IMR-90 (cell line): ENCODE measurements around the gene TRIM24. TPM values are rescaled to one million over a fixed set of nuclear protein-coding genes. Genes with fewer than 3 reads are reported as not detected.

Experiments
- ATAC-seq: fragments of 200-7000 bp; cut with Tn5 transposase; 2 replicates; pipeline ENCODE4 v1.9.1; 2020; ENCODE audit warnings: low read depth, mild to moderate bottlenecking, moderate library complexity
- BruUV-seq: library from RNA; stranded (reverse); fragments of 400-500 nt; replicated peaks from 2 replicates; lab custom pipeline; 2021; lab: Mats Ljungman, UMichigan
- CTCF ChIA-PET: fragments of 300-600 bp; formaldehyde crosslinking; extraction: SDS; loops from one replicate; lab custom pipeline; 2021; ENCODE audit warnings: antibody characterized with exemption; lab: Yijun Ruan, JAX
- POLR2A ChIA-PET: fragments of 300-600 bp; sonication (Branson Sonifier 250); formaldehyde crosslinking; loops from one replicate; lab custom pipeline; 2022; ENCODE audit warnings: antibody characterized with exemption; ENCODE audit not compliant: unreplicated experiment; lab: Charles Lee
- DNase-seq: peaks from one replicate; pipeline ENCODE4 v3.0.0; 2013
- H2AFZ ChIP-seq: replicated peaks from 2 replicates; pipeline ENCODE3; 2013; ENCODE audit warnings: low read length, mild to moderate bottlenecking; ENCODE audit not compliant: poor library complexity
- H2AK5ac ChIP-seq: 2 replicates; pipeline ENCODE4 v1.6.1; 2013; ENCODE audit warnings: low read depth, low read length, inconsistent platforms
- H2AK9ac ChIP-seq: replicated peaks from 2 replicates; pipeline ENCODE3; 2013; ENCODE audit warnings: mild to moderate bottlenecking, low read depth, low read length, moderate library complexity; ENCODE audit not compliant: poor library complexity
- H2BK120ac ChIP-seq: 2 replicates; pipeline ENCODE4 v1.6.1; 2013; ENCODE audit warnings: low read depth, low read length, inconsistent platforms
- H2BK15ac ChIP-seq: 3 replicates; pipeline ENCODE4 v1.6.1; 2013; ENCODE audit warnings: low read depth, low read length, inconsistent platforms
- H2BK20ac ChIP-seq: 2 replicates; pipeline ENCODE4 v1.6.1; 2013; ENCODE audit warnings: low read depth, mild to moderate bottlenecking, inconsistent platforms, low read length, moderate library complexity
- H2BK5ac ChIP-seq: 2 replicates; pipeline ENCODE4 v1.6.1; 2013; ENCODE audit warnings: mild to moderate bottlenecking, low read depth, low read length, inconsistent platforms; ENCODE audit not compliant: poor library complexity, severe bottlenecking
- H3K14ac ChIP-seq: replicated peaks from 2 replicates; pipeline ENCODE4 v1.6.1; 2013; ENCODE audit warnings: low read depth, low read length, inconsistent platforms
- H3K18ac ChIP-seq: 2 replicates; pipeline ENCODE4 v1.6.1; 2013; ENCODE audit warnings: low read depth, low read length, control low read depth
- H3K23ac ChIP-seq: 2 replicates; pipeline ENCODE4 v1.6.1; 2013; ENCODE audit warnings: low read depth, low read length, inconsistent platforms
- H3K27ac ChIP-seq: 2 replicates; pipeline ENCODE4 v1.5.1; 2013; ENCODE audit warnings: mild to moderate bottlenecking, control low read depth, low read length; ENCODE audit not compliant: insufficient read depth
- H3K27me3 ChIP-seq: 2 replicates; pipeline ENCODE4 v1.6.1; 2013; ENCODE audit warnings: low read length; ENCODE audit not compliant: control insufficient read depth, insufficient read depth
- H3K36me3 ChIP-seq: 2 replicates; pipeline ENCODE4 v1.6.1; 2013; ENCODE audit warnings: low read length, mixed read lengths; ENCODE audit not compliant: control insufficient read depth, insufficient read depth
- H3K4ac ChIP-seq: 2 replicates; pipeline ENCODE4 v1.6.1; 2013; ENCODE audit warnings: low read depth, low read length, inconsistent platforms
- H3K4me1 ChIP-seq: 2 replicates; pipeline ENCODE4 v1.6.1; 2013; ENCODE audit warnings: low read length, mixed read lengths; ENCODE audit not compliant: control insufficient read depth, insufficient read depth
- H3K4me2 ChIP-seq: 2 replicates; pipeline ENCODE4 v1.6.1; 2013; ENCODE audit warnings: low read depth, mild to moderate bottlenecking, control low read depth, low read length, moderate library complexity
- H3K4me3 ChIP-seq: 2 replicates; pipeline ENCODE4 v1.5.1; 2013; ENCODE audit warnings: low read depth, mild to moderate bottlenecking, control low read depth, low read length, moderate library complexity; ENCODE audit not compliant: insufficient read depth
- H3K56ac ChIP-seq: 2 replicates; pipeline ENCODE4 v1.6.1; 2013; ENCODE audit warnings: low read length, inconsistent platforms; ENCODE audit not compliant: insufficient read depth; ENCODE audit errors: extremely low read depth
- H3K79me1 ChIP-seq, 2 experiments: 2 replicates each; pipeline ENCODE4 v1.6.1; 2013; ENCODE audit warnings: low read length in 2 of 2, inconsistent platforms in 1 of 2, low read depth in 1 of 2
- H3K9ac ChIP-seq: 2 replicates; pipeline ENCODE4 v1.6.1; 2013; ENCODE audit warnings: low read depth, low read length, control low read depth
- H3K9me1 ChIP-seq: 2 replicates; pipeline ENCODE4 v1.6.1; 2013; ENCODE audit warnings: low read length, inconsistent platforms; ENCODE audit not compliant: insufficient read depth
- H3K9me3 ChIP-seq: 2 replicates; pipeline ENCODE4 v1.6.1; 2013; ENCODE audit warnings: low read length; ENCODE audit not compliant: control insufficient read depth, insufficient read depth
- H4K20me1 ChIP-seq: 2 replicates; pipeline ENCODE4 v1.6.1; 2013; ENCODE audit warnings: low read length, inconsistent platforms; ENCODE audit not compliant: insufficient read depth
- H4K5ac ChIP-seq: 2 replicates; pipeline ENCODE4 v1.6.1; 2013; ENCODE audit warnings: mild to moderate bottlenecking, low read depth, low read length, control low read depth
- H4K8ac ChIP-seq, 2 experiments: 2 replicates each; pipeline ENCODE4 v1.6.1; 2013; ENCODE audit warnings: low read depth in 2 of 2, low read length in 2 of 2, control low read depth in 1 of 2, inconsistent platforms in 1 of 2
- H4K91ac ChIP-seq: 2 replicates; pipeline ENCODE4 v1.6.1; 2013; ENCODE audit warnings: low read depth, low read length, inconsistent platforms; ENCODE audit not compliant: insufficient read depth
- BHLHE40 ChIP-seq: fragments of 150-350 bp; IDR thresholded peaks from 2 replicates; pipeline ENCODE4 v1.6.1; 2016; ENCODE audit warnings: mild to moderate bottlenecking, low read depth, low read length
- CEBPB ChIP-seq: IDR thresholded peaks from 2 replicates; pipeline ENCODE4 v1.6.1; 2012; ENCODE audit warnings: low read depth, low read length, improper control_type of control experiment
- CHD1 ChIP-seq: IDR thresholded peaks from 2 replicates; pipeline ENCODE4 v1.6.1; 2012; ENCODE audit warnings: low read depth, low read length, improper control_type of control experiment
- CTCF ChIP-seq: conservative IDR thresholded peaks from 2 replicates; pipeline ENCODE4 v1.5.1; 2012; ENCODE audit warnings: mild to moderate bottlenecking, low read depth, low read length, improper control_type of control experiment
- ELK1 ChIP-seq: fragments of 150-350 bp; IDR thresholded peaks from 2 replicates; pipeline ENCODE4 v1.6.1; 2016; ENCODE audit warnings: low read depth, mild to moderate bottlenecking, low read length, moderate library complexity, borderline replicate concordance
- FOS ChIP-seq: fragments of 150-350 bp; IDR thresholded peaks from 2 replicates; pipeline ENCODE4 v1.6.1; 2016; ENCODE audit warnings: low read depth, low read length
- MAFK ChIP-seq: IDR thresholded peaks from 2 replicates; pipeline ENCODE4 v1.6.1; 2012; ENCODE audit warnings: low read depth, low read length, improper control_type of control experiment
- MAZ ChIP-seq: IDR thresholded peaks from 2 replicates; pipeline ENCODE4 v1.6.1; 2012; ENCODE audit warnings: low read depth, mild to moderate bottlenecking, low read length, improper control_type of control experiment, moderate library complexity, borderline replicate concordance
- MXI1 ChIP-seq: IDR thresholded peaks from 2 replicates; pipeline ENCODE4 v1.6.1; 2012; ENCODE audit warnings: low read depth, mild to moderate bottlenecking, low read length, moderate library complexity, borderline replicate concordance
- NFE2L2 ChIP-seq: fragments of 150-350 bp; IDR thresholded peaks from 2 replicates; pipeline ENCODE4 v1.6.1; 2016; ENCODE audit warnings: low read depth, mild to moderate bottlenecking, low read length
- POLR2A ChIP-seq: IDR thresholded peaks from 2 replicates; pipeline ENCODE4 v1.6.1; 2012; ENCODE audit warnings: mild to moderate bottlenecking, low read depth, low read length
- RAD21 ChIP-seq: IDR thresholded peaks from 2 replicates; pipeline ENCODE4 v1.6.1; 2012; ENCODE audit warnings: low read length, improper control_type of control experiment
- RCOR1 ChIP-seq: IDR thresholded peaks from 2 replicates; pipeline ENCODE4 v1.6.1; 2012; ENCODE audit warnings: mild to moderate bottlenecking, low read length, improper control_type of control experiment; ENCODE audit not compliant: insufficient replicate concordance
- RFX5 ChIP-seq: IDR thresholded peaks from 2 replicates; pipeline ENCODE4 v1.8.0; 2012; ENCODE audit warnings: low read depth, mild to moderate bottlenecking, low read length, moderate library complexity
- SMC3 ChIP-seq: fragments of 150-350 bp; IDR thresholded peaks from 2 replicates; pipeline ENCODE4 v1.6.1; 2016; ENCODE audit warnings: low read depth, mild to moderate bottlenecking, antibody characterized with exemption, low read length, moderate library complexity
- USF2 ChIP-seq: fragments of 150-350 bp; IDR thresholded peaks from 2 replicates; pipeline ENCODE4 v1.6.1; 2017; ENCODE audit warnings: mild to moderate bottlenecking, antibody characterized with exemption, low read length, low read depth
- WGBS, 2 experiments: methylation state at CpG; one replicate each; pipeline versions ENCODE4 v1.1.5 to v1.1.7; 2013; ENCODE audit warnings: missing lambda C conversion rate in 2 of 2; ENCODE audit not compliant: insufficient read length in 1 of 2; ENCODE audit errors: extremely low coverage in 2 of 2; 5-methylcytosine and 5-hydroxymethylcytosine counted together
- dilution Hi-C: fragments of 300-500 bp; cut with HindIII; formaldehyde crosslinking; loops from one replicate; pipeline ENCODE4 v1.14.3; 2018; ENCODE audit warnings: low sequenced_read_pairs; ENCODE audit not compliant: unreplicated experiment
- in situ Hi-C: fragments of 300-500 bp; cut with MboI; formaldehyde crosslinking; loops from 3 replicates; pipeline ENCODE4 v1.14.3; 2019; ENCODE audit warnings: low sequenced_read_pairs, inconsistent platforms, mixed read lengths
- intact Hi-C: fragments of 100-400 bp; cut with micrococcal nuclease; formaldehyde crosslinking; loops from 2 replicates; pipeline ENCODE4 v1.10.0; 2022
- polyA plus RNA-seq, 3 experiments: library from polyadenylated mRNA; depleted of rRNA; stranded (reverse); fragments of >200 nt; gene quantifications; 2 replicates each; pipeline ENCODE4 v1.2.3, GENCODE V29; 2012; ENCODE audit warnings: low replicate concordance in 1 of 3
- total RNA-seq: library from RNA; depleted of rRNA; stranded (reverse); fragments of >200 nt; gene quantifications from 2 replicates; pipeline ENCODE4 v1.2.3, GENCODE V29; 2012

Gene TRIM24
- total and polyA plus RNA-seq, 2 of the 4 experiments (the other 2 are of a cell fraction), result 4.1 to 5.7 TPM

GRCh38 chr7:138515001-138515528, 55.0 kb downstream of the TRIM24 start:
- WGBS, 2 experiments, result no CpG with 5 or more reads among the region's 7 CpGs
- H3K56ac ChIP-seq, result no peak overlapping the region
- H4K8ac ChIP-seq, result no peak overlapping the region
- H3K27ac ChIP-seq, result no peak overlapping the region
- DNase-seq (no peak), ATAC-seq (no peak)
- no peak overlapping the region for H3K18ac ChIP-seq
- H2BK20ac ChIP-seq, result no peak overlapping the region
- H2AK9ac ChIP-seq, result no peak overlapping the region
- ChIA-PET CTCF (no interaction called here), POLR2A (no interaction called here)
- peaks cover 9% of the 10 kb centered on the region for H3K36me3 ChIP-seq
- no peaks in the 10 kb centered on the region for H4K20me1 ChIP-seq
- no peak overlapping the region for H3K23ac ChIP-seq
- dilution Hi-C loops, result no loop called here
- H4K91ac ChIP-seq, result no peak overlapping the region
- H3K14ac ChIP-seq, result no peak overlapping the region
- TF ChIP-seq RFX5, result no peak
- no peak for TF ChIP-seq RCOR1
- no peak for TF ChIP-seq NFE2L2
- no peak for TF ChIP-seq MXI1
- no peak for TF ChIP-seq POLR2A
- no peak for TF ChIP-seq MAZ
- no peak for TF ChIP-seq SMC3
- TF ChIP-seq USF2, result no peak
- TF ChIP-seq BHLHE40, result no peak
- TF ChIP-seq ELK1, result no peak
- no peak for TF ChIP-seq CEBPB
- no peak for TF ChIP-seq CHD1
- no peak for TF ChIP-seq MAFK
- no peak for TF ChIP-seq CTCF
- TF ChIP-seq FOS, result no peak
- no peak for TF ChIP-seq RAD21
- H2AFZ ChIP-seq, result no peak overlapping the region
- no peaks in the 10 kb centered on the region for H3K27me3 ChIP-seq
- H3K4me3 ChIP-seq, result no peak overlapping the region
- no peaks in the 10 kb centered on the region for H3K9me3 ChIP-seq
- no peaks in the 10 kb centered on the region for H3K4me1 ChIP-seq
- intact Hi-C loops, result no loop called here
- H3K9me1 ChIP-seq, result no peaks in the 10 kb centered on the region
- in situ Hi-C loops, result no loop called here
- no peak overlapping the region for H2BK120ac ChIP-seq
- no peak overlapping the region for H3K4me2 ChIP-seq
- H3K4ac ChIP-seq, result no peak overlapping the region
- H3K79me1 ChIP-seq, result peaks cover 3 to 4% of the 10 kb centered on the region in 2 experiments; a peak in 1 of 4 replicates
- no peak overlapping the region for H2AK5ac ChIP-seq
- H3K9ac ChIP-seq, result no peak overlapping the region
- no peak overlapping the region for H2BK5ac ChIP-seq
- no peak overlapping the region for H4K5ac ChIP-seq
- no TSS peak for BruUV-seq
- H2BK15ac ChIP-seq, result no peak overlapping the region
